Stimulated activated CD8-positive, alpha-beta memory T cell treated with anti-CD3 and anti-CD28 coated beads, Interleukin-7, amount 100 ng/mL, for 48 hours (primary cell): ENCODE data around the gene CDH4.
"Not testable (repeated sequence)": the region's sequence is repeated elsewhere in the genome, so short reads cannot be mapped to it uniquely, and the experiment has no call there.

Experiments
- DNase-seq, 2 donors: peaks; one replicate each; pipeline ENCODE4 v3.0.0-alpha.2; 2020; ENCODE audit warnings: low read depth in 1 of 2; ENCODE audit errors: extremely low read depth in 1 of 2

Gene CDH4

DNA sequence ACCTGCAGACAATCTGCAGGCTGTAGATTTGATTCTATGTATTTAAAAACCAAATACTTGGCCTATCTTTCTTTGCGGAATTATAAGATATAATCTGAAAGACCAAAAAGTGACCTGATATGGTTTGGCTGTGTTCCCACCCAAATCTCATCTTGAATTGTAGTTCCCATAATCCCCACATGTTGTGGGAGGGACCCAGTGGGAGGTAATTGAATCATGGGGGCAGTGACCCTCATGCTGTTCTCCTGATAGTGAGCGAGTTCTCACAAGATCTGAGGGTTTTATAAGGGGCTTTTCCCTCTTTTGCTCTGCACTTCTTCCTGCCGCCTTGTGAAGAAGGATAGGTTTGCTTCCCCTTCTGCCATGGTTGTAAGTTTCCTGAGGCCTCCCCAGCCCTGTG lies 201.6 kb downstream of the CDH4 start:
- DNase-seq = not testable (repeated sequence)

DNA sequence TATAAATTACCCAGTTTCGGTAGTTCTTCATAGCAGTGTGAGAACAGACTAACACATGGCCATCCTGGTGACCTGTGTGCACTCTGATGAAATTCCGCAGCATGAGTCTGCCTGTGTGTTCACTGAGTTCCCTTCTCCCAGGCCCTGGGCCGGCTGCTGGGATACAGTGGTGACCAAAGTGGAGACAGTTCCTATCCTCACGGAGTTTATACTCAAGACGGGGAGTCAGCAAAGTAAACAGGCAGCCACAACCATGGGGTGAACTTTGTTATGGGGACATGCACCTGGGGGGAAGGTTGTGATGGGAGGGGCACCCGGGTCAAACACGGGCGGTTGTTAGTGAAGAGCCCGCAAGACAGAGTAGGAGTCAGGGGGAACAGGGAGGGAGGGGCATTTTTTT lies 202.0 kb downstream of the CDH4 start:
- no peak for DNase-seq

DNA sequence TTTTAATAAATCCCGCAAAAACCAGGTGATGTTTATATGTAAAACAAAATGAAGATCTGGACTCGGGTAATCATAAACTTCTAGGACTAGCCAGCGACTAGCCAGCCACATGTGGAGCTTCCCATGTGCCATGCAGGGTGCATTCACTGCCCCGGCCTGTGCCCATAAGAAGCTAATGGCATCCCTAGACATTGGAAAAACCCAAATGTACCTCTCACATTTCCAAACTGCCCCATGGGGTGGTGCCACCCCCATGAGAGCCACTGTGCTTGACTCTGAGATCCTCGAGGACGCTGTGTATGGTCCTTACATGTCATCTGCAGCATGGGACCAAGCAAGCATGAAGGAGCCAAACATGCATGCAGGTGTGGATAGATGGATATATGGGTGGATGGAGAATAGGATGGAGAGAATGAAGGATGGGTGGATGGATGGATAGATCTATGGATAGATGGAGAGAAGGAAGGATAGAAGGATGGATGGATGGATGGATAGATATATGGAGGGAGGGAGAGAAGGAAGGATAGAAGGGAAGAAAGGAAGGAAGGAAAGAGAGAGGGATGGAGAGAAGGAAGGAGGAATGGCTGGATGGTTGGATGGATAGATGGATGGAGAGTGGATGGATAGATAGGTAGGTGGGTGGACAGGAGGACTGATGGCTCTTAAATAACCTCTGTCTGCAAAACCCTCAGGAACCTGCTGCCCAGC lies 203.6 kb downstream of the CDH4 start:
- no peak for DNase-seq

DNA sequence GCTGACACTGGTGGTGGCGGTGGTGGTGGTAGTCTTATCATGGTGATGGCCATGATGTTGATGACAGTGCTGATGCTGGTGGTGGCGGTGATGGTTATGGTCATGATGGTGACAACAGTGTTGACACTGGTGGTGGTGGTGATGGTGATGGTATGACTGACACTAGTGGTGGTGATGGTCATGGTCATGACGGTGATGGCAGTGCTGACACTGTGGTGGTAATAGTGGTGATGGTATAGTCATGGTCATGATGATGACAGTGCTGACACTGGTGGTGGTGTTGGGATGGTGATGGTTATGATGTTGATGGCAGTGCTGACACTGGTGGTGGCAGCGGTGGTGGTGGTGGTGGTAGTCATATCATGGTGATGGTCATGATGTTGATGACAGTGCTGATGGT lies 205.7 kb downstream of the CDH4 start:
- no peak for DNase-seq

DNA sequence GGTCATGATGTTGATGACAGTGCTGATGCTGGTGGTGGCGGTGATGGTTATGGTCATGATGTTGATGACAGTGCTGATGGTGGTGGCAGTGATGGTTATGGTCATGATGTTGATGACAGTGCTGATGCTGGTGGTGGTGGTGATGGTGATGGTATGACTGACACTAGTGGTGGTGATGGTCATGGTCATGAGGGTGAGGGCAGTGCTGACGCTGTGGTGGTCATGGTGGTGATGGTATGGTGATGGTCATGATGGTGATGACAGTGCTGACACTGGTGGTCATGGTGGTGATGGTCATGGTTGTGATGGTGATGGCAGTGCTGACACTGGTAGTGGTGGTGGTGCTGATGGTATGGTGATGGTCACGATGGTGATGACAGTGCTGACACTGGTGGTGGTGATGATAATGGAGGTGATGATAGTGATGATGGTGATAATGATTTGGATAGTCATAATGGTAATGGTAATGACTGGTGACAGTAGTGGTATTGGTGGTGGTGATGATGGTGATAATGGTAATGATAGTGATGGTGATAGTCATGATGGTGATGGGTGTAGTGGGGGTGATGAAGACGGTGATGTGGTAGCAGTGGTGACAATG lies 206.2 kb downstream of the CDH4 start:
- no peak for DNase-seq

DNA sequence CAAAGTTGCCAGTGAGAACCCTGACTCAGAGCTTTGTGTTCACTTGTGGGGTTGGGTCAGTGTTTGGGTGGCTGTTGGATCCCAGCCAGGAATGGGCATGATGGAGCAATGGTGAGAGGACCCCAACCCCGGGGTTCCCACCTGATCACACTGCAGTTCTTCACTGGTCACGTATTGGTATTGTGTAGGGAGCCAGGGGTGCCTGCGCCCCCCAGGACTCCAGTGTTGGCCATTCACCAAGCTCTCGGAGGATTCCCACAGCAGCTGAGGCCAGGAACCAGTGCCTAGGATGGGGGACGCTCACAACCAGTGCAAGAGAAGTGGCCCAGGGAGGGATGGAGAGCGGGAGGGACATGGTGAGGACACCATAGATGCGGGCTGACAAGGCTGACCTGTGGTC lies 207.2 kb downstream of the CDH4 start:
- DNase-seq = no peak

DNA sequence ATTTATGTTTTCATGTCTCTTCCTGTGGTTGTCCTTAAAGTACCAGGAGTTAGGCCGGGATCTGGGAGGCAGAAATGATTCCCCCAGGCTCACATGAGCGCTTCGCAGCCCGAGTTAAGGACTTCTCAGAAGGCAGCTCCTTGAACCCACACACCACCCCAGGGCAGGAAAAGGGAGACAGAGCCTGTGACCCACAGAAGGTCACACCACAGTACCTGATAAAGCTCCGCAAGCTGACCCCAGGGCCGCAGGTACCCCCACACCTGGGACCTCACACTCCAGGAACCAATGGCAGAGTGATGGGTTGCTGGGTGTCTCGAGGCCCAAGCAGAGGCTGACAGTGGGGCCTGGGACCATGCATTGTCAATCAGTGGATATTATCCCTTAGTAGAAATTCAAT lies 207.6 kb downstream of the CDH4 start:
- no peak for DNase-seq

DNA sequence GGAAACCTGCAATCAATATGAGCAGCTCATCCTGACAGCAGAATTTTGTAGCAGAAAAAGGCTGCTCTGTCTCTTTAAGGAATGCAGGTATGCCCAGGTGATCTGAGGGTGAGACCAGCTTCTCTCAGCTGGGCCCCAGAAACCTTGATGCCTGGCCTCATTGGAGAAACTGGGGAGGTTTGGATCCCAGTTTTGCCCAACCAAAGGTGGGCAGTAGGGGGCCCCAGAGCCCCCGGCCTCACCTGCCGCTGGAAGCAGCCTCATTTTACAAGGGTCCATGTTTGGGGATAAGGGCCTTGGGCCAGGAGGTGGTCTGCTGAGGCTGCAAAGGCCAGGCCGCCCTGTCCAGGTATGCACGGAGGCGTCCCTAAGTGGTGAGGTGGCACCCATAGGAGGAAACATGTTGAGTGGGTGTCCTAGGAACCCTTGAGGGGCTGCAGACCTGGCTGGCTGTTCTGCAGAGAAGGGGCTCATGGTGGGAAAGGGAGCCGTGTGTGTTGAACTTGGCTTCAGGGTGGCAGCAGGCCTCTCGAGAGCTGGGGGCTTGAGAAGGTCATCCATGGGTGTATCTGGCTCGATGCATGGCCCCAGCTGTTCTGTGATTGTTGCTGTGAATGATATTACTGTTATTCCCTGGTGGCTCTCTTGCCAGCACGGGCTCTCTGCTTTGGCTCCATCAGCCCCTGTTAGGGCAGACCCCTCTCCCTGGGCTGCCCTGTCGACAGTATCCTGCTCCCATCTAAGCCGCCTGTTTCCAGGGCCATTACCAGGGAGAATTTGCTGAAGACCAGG lies 208.4 kb downstream of the CDH4 start:
- DNase-seq = no peak

DNA sequence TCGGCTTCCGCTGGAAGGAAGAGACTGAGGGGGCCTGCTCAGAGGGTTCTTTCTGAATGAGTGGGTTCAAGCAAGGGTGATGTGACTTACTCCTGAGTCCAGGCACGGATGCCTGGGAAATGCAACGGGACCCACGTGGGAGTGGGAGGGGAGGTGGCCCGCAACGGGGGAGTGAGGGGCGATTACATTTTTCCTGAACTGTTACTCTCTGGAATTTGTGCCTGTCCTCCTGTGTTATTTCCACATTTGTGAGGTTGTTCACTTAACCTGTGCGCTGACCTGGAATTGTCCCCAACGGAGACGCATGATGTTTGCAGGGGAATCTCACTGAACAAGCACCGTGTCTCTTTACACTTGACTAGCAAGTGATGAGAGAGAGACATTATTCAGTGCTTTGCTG lies 209.4 kb downstream of the CDH4 start:
- DNase-seq = no peak

DNA sequence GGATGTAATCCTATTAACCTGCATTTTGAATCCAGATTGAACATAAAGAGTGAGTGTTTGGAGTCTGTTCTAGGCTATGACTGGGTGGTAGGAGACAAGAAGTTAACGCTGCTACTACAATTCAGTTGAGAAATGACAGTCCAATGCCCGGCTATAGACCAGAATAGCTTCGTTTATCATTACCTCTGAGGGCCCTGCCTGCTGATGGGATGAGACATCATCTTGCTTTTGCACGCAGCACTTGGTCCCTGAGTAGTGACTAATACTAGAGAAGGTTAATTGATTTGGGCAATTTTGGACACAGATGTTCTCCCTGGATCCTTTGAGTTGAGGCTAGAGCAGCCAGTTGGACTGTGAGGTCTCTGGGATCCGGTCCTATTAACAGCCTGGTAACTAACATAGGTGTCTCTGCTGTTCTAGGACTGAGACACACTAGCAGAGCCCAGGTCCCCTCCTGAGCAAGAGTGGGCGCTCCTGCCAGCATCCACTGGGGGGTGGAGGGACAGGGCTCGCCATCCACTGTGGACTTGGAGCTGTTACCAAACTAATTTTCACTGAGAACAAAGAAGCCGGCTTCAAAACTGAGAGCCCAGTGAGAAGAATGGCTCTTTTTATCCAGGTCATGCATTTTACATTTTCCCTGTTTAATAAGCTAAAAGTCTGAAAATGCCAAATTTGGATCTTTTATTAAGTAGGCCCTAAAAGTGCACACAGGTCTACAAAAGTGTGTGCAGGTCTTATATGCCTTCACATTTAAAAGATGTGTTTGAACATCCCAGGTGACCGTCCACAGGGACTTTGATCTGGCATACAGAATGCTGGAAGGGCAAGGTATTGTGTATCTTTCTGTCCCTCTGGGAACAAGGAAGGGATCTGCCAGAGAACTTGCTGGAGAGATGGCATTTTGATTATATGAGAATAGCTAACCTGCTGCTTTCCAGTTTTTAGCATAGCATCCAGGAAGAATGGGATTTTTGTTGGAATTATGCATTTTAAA lies 212.5 kb downstream of the CDH4 start:
- no peak for DNase-seq

DNA sequence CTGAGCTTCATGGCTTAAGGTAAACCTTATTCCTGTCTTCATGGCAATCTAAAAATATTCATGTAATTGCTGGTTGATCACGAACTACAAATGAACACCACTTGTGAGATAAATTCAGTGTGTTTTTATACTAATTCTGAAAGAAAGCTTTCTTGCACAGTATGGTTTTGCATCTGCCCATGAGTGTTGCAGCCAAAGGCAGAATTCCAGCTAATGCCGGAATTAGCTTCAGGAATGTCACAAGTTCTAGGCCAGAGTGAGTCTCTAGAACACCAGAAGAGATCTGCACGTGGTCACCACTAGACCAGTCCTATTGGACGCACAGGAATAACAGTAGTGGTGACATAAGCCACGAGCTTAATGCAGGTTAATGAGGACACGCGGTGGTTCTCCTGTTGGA lies 223.7 kb downstream of the CDH4 start:
- no peak for DNase-seq

DNA sequence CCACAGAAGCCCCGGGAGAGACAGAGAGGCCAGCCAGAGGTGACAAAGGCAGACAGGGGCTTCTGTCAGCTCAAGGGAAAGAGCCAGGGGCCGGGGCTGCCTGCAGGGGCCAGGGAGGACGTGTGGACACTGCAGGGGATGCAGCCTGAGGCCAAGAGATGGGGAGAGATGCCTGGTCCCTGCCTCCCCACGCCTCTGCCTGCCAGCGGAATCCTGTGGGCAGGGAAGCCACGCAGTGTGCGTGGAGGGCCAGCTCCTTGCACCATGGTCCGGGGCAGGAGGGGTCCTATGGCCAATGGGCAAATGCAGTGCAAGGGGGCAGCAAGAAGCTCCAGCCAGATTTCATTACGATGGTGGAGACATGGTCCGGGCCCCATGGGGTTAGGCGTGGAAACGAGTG lies 224.9 kb downstream of the CDH4 start:
- no peak for DNase-seq

DNA sequence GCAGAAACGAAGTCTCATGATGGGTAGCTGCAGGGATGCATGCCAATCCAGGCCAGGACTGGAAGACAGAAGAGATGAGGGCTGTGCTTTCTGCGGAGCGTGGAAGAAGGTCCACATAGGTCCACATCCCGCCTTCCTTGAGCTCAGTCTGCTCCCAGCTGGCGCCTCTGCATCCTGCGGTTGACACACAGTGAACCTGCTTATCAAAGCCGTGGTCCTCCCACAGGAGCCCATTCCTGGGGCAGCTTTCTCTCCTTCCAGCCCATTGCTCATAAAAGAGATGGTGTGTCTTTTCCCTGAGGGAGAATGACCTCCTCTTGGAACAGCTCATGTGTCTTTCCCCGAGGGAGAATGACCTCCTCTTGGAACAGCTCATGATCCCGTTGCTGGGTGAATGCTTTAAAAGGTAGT lies 225.4 kb downstream of the CDH4 start:
- no peak for DNase-seq

DNA sequence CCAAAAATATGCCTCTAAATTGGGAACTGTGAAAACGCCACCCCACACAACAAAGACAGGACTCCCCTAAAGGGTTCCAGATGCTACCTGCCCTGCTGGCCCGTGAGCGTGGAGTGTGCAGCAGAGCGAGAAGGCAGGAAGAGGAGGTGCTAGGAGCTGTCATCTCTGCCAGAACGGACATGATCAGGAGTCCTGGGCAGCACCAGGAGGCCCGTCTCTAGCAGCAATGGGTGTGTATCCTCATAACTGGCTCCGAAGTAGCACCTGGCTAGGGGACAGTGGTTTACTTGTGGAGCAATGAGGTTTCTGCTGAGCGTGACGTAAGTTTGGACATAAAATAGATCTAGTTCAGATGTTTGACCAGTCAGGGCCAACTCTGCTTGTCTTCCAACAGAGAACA lies 226.0 kb downstream of the CDH4 start:
- DNase-seq = no peak

DNA sequence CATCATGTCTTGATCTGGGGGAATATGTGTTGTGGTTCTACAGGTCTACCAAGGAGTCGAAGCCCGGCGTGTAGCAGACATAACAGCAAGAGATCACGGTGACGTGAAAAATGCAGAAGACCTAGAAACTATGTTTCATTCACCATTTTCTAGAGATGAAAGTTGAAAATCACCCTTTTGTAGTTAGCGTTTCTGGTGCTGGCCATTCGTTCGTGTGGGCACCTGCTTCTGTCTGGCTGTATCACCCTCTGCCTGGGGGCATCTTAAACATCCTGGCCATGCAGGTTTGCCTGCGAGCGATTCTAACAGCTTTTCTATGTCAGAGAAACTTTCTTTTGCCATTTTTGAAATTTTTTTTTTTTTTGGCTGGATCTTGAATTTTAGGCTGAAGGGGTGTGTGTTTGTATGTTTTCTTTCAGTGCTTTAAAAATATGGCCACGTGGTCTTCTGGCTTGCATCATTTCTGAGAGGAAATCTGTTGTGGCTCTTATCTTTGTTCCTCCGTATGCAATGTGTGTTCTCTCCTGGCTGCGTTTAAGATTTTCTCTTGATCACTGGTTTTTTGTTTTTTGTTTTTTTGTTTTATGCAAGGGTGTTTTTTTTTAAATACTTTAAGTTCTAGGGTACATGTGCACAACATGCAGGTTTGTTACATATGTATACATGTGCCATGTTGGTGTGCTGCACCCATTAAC lies 226.7 kb downstream of the CDH4 start:
- DNase-seq = no peak

DNA sequence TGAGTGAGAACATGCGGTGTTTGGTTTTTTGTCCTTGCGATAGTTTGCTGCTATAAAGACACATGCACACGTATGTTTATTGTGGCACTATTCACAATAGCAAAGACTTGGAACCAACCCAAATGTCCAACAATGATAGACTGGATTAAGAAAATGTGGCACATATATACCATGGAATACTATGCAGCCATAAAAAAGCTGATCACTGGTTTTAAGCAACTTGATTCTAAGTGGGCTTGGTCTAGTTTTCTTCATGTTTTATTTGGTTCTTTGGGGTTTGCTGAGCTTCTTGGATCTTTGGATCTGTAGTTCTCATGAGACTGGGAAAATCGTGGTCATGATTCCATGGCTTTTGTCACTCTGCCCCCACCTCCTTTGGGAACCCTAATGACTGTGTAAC lies 227.4 kb downstream of the CDH4 start:
- DNase-seq = not testable (repeated sequence)

DNA sequence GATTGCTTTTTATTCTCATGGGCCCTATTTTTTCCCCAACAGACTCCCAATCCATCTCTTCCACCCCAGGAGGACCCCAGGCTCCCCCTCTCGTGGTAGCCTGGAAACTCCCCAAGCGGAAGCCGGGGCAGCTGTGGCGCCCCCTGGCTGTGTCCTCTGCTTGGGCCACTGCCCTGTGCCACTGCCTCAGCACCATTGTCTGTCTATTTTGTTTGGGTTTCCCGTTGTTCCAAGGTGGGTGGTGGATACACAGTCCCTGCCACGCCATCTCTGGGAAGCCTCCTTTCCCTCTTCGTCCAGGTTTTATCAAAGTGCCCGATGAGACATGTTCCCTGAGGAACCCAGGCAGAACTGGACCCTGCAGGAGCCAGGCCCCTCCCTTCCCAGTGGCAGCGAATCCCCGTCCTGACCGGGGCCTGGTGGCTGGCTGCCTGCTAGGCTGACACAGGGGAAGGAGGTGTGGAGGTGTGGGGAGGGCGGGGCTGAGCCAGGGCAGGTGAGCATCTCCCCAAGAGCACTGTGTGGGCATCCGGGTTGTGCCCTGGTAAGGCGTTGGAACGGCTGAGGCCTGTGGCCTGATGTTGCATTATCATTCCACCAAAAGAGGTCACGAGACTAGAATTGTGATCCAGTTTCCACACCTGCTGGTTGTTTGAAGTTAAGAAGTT lies 228.2 kb downstream of the CDH4 start:
- no peak for DNase-seq

DNA sequence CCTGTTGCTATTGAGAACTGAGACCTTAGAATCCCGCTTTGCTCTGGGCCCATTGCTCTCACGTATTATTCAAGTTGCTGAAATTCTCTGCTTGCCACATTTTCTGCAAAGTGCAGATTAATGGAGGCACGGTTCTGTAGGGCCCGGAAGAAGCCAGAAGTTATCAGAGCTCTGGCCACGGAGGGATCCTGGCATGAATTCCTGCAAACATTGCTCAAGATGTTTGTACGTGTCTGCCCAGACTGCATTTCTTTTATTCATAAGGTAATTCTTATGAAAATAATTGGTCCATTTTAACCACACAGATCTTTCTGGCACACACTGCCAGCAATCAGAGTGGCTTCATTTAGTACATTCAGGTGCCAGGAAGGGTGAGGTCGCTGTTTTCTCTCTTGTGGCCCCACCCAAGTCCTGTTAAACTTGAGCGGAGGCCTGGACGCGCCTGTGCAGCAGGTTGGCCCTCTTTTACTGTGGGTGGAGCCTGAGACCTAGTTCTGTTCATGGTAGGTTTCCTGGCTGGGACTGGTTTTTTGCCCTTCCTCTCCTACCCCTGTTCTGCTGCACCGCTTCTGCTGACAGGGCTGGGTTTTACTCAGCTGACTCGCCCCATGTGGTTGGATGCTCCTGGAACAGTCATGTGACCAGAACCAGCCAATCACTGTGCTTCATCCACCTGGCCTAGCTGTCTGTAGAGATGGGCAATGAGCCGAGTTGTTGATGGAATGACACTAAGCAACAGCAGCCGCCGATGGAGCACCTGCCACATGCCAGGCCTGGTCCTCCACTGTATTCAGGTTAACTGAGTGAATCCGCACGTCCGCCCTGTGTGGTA lies 230.2 kb downstream of the CDH4 start:
- no peak for DNase-seq

DNA sequence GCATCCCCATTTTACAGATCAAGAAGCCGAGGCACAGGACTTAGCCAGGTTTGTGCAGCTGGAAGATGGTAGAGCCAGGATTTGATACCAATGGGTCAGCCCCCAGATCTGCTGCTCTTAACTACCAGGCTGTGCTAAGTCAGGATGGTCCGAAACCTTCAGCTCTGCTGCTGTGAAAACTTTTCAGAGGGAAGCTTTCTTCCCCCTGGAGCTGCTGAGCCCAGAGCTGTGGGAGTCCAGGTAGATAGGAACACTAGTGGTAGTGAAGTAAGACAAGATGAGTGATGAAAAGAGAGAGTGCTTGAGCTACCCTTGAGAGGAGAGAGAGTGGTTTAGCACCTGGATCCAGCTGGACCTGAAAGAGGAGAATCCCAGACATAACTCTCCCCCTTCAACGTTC lies 230.8 kb downstream of the CDH4 start:
- no peak for DNase-seq
